Activated naive CD8-positive, alpha-beta T cell treated with anti-CD3 and anti-CD28 coated beads, Interleukin-2, amount 50 U/mL, for 24 hours (primary cell): ENCODE results near the gene PDXP.
"Not testable (repeated sequence)": the region's sequence is repeated elsewhere in the genome, so short reads cannot be mapped to it uniquely, and the experiment has no call there.

Experiments used
- ATAC-seq: fragments of 150-1000 bp; cut with Tn5 transposase; one replicate; pipeline ENCODE4 v1.10.0; 2021
- DNase-seq: peaks from one replicate; pipeline ENCODE4 v3.0.0; 2021
- H3K27ac Mint-ChIP-seq: one replicate; pipeline ENCODE4 v1.8.0; 2021; ENCODE audit warnings: mild to moderate bottlenecking, mixed read lengths
- H3K27me3 Mint-ChIP-seq: one replicate; pipeline ENCODE4 v1.8.0; 2021; ENCODE audit warnings: mixed read lengths
- H3K36me3 Mint-ChIP-seq: one replicate; pipeline ENCODE4 v1.8.0; 2021; ENCODE audit warnings: low read depth, mixed read lengths
- H3K4me1 Mint-ChIP-seq: one replicate; pipeline ENCODE4 v1.8.0; 2021; ENCODE audit warnings: mixed read lengths
- H3K4me3 Mint-ChIP-seq: one replicate; pipeline ENCODE4 v1.8.0; 2021; ENCODE audit warnings: mild to moderate bottlenecking, moderate library complexity, mixed read lengths
- H3K9me3 Mint-ChIP-seq: one replicate; pipeline ENCODE4 v1.8.0; 2021; ENCODE audit warnings: mixed read lengths

Gene PDXP

GRCh38 chr22:37658133-37659065 is at the start of gene PDXP:
Gene PDXP, plus strand, starts transcription at chr22:37658723. Its CDS starts 60 bp downstream, at chr22:37658783.
- peaks cover 44% of the 10 kb centered on the region for H3K4me1 Mint-ChIP-seq
- peak within 1 kb of the TSS; percentile 87 for H3K27ac Mint-ChIP-seq
- peaks cover 4% of the 10 kb centered on the region for H3K36me3 Mint-ChIP-seq
- no peaks in the 10 kb centered on the region for H3K27me3 Mint-ChIP-seq
- no peaks in the 10 kb centered on the region for H3K9me3 Mint-ChIP-seq
- ATAC-seq: peak; percentile 98
- H3K4me3 Mint-ChIP-seq: peak within 1 kb of the TSS; percentile 88
- peak; percentile 99 for DNase-seq

GRCh38 chr22:37609240-37610152 is 49.0 kb upstream of the PDXP start:
- H3K9me3 Mint-ChIP-seq: no peaks in the 10 kb centered on the region
- H3K4me1 Mint-ChIP-seq: peaks cover 51% of the 10 kb centered on the region
- peak overlapping the region; percentile 92 for H3K27ac Mint-ChIP-seq
- H3K36me3 Mint-ChIP-seq: peaks cover 7% of the 10 kb centered on the region
- H3K27me3 Mint-ChIP-seq: no peaks in the 10 kb centered on the region
- no peak for DNase-seq
- no peak for ATAC-seq
- peak overlapping the region; percentile 99 for H3K4me3 Mint-ChIP-seq

GRCh38 chr22:37610153-37610475 is 48.4 kb upstream of the PDXP start:
- not testable (repeated sequence) for ATAC-seq, H3K9me3 Mint-ChIP-seq, DNase-seq, H3K36me3 Mint-ChIP-seq, H3K27me3 Mint-ChIP-seq
- H3K27ac Mint-ChIP-seq: peak overlapping the region; percentile 92
- peak overlapping the region; percentile 99 for H3K4me3 Mint-ChIP-seq
- H3K4me1 Mint-ChIP-seq: peaks cover 46% of the 10 kb centered on the region

- H3K4me3 Mint-ChIP-seq: peak overlapping the region; percentile 99
- no peaks in the 10 kb centered on the region for H3K27me3 Mint-ChIP-seq
- no peak for DNase-seq
- peak overlapping the region; percentile 47 for H3K27ac Mint-ChIP-seq
- peaks cover 41% of the 10 kb centered on the region for H3K4me1 Mint-ChIP-seq
- ATAC-seq: no peak
- H3K36me3 Mint-ChIP-seq: peaks cover 10% of the 10 kb centered on the region
- H3K9me3 Mint-ChIP-seq: no peaks in the 10 kb centered on the region
Observed at GRCh38 chr22:37610480-37611129, 47.9 kb upstream of the PDXP start.

GRCh38 chr22:37611207-37611606 is 47.3 kb upstream of the PDXP start:
- Mint-ChIP-seq H3K4me1 (peaks cover 37% of the 10 kb centered on the region), H3K27me3 (no peaks in the 10 kb centered on the region), H3K27ac (peak overlapping the region; percentile 47), H3K4me3 (no peak overlapping the region), H3K9me3 (no peaks in the 10 kb centered on the region), H3K36me3 (peaks cover 12% of the 10 kb centered on the region)
- no peak for DNase-seq
- no peak for ATAC-seq

GRCh38 chr22:37616201-37617083 is 42.1 kb upstream of the PDXP start:
- no peak for DNase-seq
- Mint-ChIP-seq H3K36me3 (peaks cover 24% of the 10 kb centered on the region), H3K27me3 (no peaks in the 10 kb centered on the region), H3K4me1 (no peaks in the 10 kb centered on the region), H3K4me3 (no peak overlapping the region), H3K27ac (no peak overlapping the region), H3K9me3 (no peaks in the 10 kb centered on the region)
- ATAC-seq: no peak

GRCh38 chr22:37617431-37617830 is 41.1 kb upstream of the PDXP start:
- Mint-ChIP-seq H3K4me3 (no peak overlapping the region), H3K36me3 (peaks cover 26% of the 10 kb centered on the region), H3K9me3 (no peaks in the 10 kb centered on the region), H3K27me3 (no peaks in the 10 kb centered on the region), H3K27ac (no peak overlapping the region), H3K4me1 (no peaks in the 10 kb centered on the region)
- DNase-seq: no peak
- ATAC-seq: no peak

GRCh38 chr22:37618072-37618656 is 40.4 kb upstream of the PDXP start:
- Mint-ChIP-seq H3K4me1 (peaks cover 3% of the 10 kb centered on the region), H3K27me3 (no peaks in the 10 kb centered on the region), H3K4me3 (no peak overlapping the region), H3K9me3 (no peaks in the 10 kb centered on the region), H3K36me3 (peaks cover 28% of the 10 kb centered on the region), H3K27ac (no peak overlapping the region)
- ATAC-seq: no peak
- DNase-seq: no peak

GRCh38 chr22:37618674-37619073 is 39.8 kb upstream of the PDXP start:
- Mint-ChIP-seq H3K36me3 (peaks cover 27% of the 10 kb centered on the region), H3K27ac (no peak overlapping the region)

GRCh38 chr22:37619991-37620390 is 38.5 kb upstream of the PDXP start:
- Mint-ChIP-seq H3K4me1 (peaks cover 14% of the 10 kb centered on the region), H3K36me3 (peaks cover 28% of the 10 kb centered on the region), H3K27me3 (no peaks in the 10 kb centered on the region), H3K4me3 (no peak overlapping the region), H3K9me3 (no peaks in the 10 kb centered on the region), H3K27ac (no peak overlapping the region)
- DNase-seq (no peak), ATAC-seq (no peak)

More at GRCh38 chr22:37618674-37619073, 39.8 kb upstream of the PDXP start:
- H3K9me3 Mint-ChIP-seq: no peaks in the 10 kb centered on the region
- no peak overlapping the region for H3K4me3 Mint-ChIP-seq
- peaks cover 4% of the 10 kb centered on the region for H3K4me1 Mint-ChIP-seq
- H3K27me3 Mint-ChIP-seq: no peaks in the 10 kb centered on the region
- DNase-seq (no peak), ATAC-seq (no peak)

GRCh38 chr22:37621352-37621860 is 37.1 kb upstream of the PDXP start:
- Mint-ChIP-seq H3K27ac (no peak overlapping the region), H3K27me3 (no peaks in the 10 kb centered on the region), H3K36me3 (peaks cover 24% of the 10 kb centered on the region), H3K4me3 (no peak overlapping the region), H3K4me1 (peaks cover 29% of the 10 kb centered on the region), H3K9me3 (no peaks in the 10 kb centered on the region)
- no peak for ATAC-seq
- no peak for DNase-seq

- H3K27ac Mint-ChIP-seq: peak overlapping the region; percentile 79
- no peak overlapping the region for H3K4me3 Mint-ChIP-seq
- H3K27me3 Mint-ChIP-seq: no peaks in the 10 kb centered on the region
- H3K36me3 Mint-ChIP-seq: peaks cover 20% of the 10 kb centered on the region
- peaks cover 47% of the 10 kb centered on the region for H3K4me1 Mint-ChIP-seq
- no peaks in the 10 kb centered on the region for H3K9me3 Mint-ChIP-seq
- ATAC-seq (peak; percentile 63), DNase-seq (peak; percentile 84)
Observed at GRCh38 chr22:37623075-37624016, 35.2 kb upstream of the PDXP start.
